DMS114 treated with DMSO at 0.1 percent for 48 hours (cell line): ENCODE data around the gene SMYD1.
"Not testable (repeated sequence)": the region's sequence is repeated elsewhere in the genome, so short reads cannot be mapped to it uniquely, and the experiment has no call there.

Source experiments
- DNase-seq: peaks from one replicate; lab custom pipeline; 2025; ENCODE audit not compliant: unreplicated experiment; lab: John Stamatoyannopoulos, UW

Gene SMYD1

DNA sequence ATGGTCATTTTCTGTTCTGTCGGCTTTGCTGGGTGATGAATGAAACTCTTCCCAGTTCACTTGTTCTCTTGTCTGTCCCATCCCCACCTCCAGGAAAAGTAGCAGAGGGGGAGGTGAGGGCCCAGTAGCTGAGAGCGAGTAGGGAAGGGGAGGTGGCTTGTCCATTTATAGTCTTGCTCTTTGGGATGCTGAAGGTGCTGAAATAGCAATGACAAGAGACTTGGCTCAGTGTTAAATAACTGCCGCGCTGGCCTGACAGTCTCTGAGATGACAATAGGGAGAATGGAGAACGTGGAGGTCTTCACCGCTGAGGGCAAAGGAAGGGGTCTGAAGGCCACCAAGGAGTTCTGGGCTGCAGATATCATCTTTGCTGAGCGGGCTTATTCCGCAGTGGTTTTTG is at the start of gene SMYD1:
TSS of gene SMYD1 (plus strand) at position 228 of the 400 bp plus-strand sequence. CDS start at position 268, 40 bp downstream.
- no peak for DNase-seq

DNA sequence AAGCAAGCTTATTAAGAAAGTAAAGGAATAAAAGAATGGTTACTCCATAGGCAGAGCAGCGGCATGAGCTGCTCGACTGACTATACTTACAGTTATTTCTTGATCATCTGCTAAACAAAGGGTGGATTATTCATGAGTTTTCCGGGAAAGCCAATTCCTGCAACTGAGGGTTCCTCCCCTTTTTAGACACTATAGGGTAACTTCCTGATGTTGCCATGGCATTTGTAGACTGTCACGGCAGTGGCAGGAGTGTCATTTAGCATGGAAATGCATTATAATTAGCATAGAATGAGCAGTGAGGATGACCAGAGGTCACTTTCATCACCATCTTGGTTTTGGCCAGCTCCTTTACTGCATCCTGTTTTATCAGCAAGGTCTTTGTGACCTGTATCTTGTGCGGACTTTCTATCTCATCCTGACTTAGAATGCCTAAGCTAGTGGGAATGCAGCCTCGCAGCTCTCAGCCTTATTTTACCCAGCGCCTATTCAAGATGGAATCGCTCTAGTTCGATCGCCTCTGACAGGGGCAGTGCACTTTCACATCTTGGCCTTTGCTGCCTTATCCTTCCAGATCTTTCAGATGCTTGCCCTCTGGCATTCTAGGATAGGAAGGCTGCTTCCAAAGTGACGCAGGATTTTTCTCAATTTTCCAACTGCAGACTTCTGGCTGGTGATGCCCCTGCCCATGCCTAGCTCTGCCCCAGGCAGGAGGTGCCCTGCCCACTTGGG is 49.4 kb upstream of the SMYD1 start:
- DNase-seq = not testable (repeated sequence)

DNA sequence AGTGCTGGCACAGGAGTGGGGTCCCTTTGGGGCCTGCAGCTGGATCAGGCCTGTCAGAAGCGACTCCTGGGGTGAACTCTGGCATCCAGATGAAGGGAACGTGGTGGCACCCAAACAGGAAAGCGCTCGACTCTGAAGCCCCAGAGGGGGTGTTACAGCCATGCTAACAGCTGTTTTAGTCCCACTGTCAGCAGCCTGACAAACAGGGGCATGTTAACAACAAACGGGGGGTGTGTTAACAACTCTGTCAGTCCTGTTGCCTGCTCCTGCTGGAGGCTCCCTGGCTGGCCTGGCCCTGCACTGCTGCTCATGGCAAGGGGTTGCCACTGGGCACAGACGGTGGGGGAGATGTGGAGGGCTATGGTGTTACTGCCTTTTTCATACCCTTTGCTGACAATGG is 48.7 kb upstream of the SMYD1 start:
- no peak for DNase-seq

DNA sequence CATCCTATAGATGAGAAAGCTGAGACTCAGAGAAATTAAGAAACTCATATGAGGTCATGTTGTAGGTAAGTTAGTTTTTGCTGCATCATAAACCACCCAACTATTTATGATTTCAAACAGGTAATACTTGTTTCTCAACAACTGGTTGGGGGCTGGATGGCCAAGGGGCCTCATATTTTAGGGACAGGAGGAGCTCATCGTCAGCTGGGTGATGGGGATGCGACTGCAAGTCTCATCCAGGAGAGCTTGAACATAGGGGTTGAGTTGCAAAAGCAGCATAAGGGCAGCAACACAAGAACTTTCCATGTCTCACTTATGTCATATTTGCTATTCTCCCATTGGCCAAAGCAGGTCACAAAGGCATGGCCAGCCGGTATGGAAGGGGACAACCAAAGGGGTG is 47.6 kb upstream of the SMYD1 start:
- DNase-seq = no peak

DNA sequence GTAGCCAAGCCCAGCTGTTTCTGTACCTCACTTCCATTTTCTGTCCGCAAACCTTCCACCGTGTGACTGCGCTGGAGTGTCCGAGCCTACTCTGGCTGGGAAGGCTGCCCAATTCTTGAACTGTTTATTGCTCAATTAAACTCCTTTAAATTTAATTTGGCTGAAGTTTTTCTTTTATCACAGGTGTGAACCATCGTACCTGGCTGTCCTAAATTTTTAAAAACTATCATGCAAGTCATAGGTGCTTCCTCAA is 45.0 kb upstream of the SMYD1 start:
- no peak for DNase-seq

DNA sequence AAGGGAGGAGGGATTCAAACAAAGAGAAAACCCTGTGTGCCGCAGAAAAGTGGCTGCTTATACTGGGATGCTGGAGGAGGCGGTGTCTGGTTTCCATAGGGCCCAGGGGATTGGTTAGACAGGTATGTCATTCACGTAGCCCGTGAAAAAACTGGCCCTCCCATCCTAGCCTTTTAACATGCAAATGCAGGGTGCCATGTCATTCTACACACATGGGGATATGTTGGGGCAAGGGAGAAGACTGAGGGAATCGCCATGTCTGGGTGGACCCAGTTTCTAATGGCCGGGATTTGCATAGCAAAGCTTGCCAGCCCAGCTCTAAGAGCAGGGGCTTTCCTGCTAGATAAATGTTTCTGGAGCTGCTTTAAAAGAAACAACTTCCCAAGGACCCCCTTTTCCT is 43.1 kb upstream of the SMYD1 start:
- DNase-seq = no peak

DNA sequence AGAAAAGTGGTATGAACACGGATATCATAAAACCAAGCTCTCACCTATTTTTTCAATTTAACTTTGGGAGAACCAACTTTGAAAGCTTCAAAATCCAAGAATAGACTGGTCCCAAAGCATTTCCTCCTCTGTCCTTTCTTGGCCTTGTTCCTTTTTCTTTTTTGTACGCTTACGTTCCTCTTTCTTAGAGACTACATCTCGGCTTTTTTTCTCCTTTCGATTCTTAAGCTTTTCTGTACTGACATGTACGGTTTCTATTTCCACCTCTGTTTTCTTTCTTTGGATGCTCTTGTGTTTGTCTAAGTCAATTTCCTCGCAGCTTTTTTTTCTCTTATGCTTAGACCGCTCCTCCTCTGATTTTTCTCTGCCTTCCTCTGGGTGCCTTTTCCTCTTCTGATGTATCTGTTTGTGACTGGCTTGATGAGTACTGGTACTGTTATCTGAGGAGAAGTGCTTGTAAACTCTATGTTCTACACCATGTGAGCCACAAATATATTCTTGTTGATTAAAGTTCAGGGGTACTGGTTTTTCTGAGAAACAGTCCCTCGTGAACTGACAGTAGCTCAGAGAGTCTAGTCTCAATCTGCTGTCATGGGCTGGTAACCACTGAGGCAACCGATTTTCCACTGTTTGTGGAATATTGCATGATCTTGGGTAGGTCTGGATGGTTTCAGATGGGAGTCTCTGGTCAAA is 39.8 kb upstream of the SMYD1 start:
- no peak for DNase-seq

DNA sequence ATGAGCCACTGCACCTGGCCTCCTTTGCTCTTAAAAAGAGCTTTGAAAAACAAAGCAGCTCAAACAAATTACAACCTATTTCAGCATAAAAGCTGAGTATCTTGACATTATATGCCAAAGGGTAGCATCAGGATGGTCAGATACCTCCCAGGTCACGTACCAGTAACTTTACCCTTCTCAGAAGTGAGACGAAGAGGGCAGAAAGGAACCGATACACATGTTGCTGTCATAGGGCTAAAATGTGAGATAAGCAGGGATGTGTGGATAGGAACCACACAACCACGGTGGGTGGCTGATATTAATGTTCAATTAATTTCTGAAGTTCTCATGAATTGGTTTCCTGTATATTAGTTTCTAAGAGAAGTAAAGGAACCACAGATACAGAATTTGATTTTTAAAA is 38.7 kb upstream of the SMYD1 start:
- DNase-seq = no peak

DNA sequence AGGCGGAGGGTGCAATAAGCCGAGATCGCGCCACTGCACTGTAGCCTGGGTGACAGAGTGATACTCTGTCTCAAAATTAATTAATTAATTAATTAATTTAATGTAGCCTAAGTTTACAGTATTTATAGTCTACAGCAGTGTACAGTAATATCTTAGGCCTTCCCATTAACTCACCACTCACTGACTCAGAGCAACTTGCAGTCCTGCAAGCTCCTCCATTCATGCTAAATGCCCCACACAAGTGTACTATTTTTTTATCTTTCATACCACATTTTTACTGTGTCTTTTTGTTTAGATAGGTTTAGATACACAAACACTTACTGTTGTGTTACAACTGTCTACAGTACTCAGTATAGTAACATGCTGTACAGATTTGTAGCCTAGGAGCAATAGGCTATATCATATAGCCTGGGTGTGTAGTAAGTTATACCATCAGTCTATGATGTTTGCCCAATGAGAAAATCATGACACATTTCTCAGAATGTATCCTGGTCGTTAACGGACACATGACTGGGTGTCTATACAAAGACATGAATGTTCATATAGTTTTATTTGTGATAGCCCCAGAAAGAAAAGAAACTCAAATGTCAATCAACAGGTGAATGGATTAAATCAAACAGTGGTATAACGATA is 35.4 kb upstream of the SMYD1 start:
- no peak for DNase-seq

DNA sequence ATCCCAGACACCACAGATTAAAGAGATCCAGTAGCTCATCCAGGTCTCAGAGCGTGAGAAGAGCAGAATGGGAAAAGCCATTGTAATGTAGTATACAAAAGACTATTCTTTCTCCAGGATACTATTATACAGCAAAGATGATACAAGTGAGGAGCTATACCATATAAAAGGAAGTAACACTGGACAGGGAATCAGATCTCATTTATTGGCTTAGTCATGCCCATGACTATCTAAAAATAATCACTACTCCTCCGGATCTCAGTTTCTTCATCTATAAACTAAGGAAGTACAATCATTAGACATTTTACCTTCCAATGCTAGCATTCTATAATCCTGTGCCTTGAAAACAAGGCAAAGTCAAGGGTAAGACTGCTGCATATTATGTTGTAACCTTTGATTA is 31.4 kb upstream of the SMYD1 start:
- no peak for DNase-seq

DNA sequence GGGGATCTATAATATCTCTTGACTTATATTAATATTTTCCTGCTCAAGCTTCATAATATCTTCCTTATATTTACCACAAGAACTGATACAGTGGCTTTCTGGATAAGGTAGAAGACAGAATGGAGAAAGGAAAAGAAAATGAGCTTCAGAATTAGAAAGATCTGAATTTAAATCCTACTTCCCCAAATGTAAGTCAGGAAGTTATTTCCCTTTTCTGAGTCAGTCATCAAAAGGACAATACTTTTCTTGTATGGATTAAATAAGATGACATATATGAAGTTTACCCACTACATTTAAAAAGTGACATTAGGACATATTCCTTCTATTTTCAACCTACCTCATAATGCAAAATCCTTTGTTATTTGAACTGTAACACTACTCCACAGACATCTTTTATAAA is 31.0 kb upstream of the SMYD1 start:
- no peak for DNase-seq

DNA sequence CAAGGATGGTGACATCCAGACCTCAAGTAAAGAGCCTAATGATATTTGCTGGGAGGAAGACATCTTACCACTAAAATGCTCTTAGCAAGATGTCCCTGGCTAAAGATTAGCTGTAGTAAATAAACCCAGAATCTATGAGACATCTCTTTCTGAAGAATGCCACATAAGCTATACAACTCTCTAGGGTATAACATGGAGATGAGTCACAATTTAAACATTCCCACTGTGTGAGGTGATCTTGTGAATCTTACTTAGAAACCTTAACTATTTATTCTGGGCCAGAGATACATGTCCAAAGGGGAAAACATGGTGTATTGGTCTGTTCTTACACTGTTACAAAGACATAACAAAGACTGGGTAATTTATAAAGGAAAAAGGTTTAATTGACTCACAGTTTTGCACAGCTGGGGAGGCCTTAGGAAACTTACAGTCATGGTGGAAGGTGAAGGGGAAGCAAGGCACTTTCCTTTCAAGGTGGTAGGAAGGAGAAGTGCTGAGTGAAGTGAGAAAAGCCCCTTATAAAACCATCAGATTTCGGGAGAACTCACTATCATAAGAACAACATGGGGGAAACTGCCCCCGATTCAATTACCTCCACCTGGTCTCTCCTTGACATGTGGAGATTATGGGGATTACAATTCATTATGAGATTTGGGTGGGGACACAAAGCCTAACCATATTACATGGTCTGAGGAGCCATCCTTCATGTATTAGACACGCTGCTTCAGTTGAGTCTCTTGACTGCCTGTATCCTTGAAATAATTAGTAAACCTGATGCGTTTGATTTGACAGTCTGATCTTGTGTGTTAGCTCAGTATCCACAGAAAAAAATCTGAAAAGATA is 29.1 kb upstream of the SMYD1 start:
- no peak for DNase-seq

DNA sequence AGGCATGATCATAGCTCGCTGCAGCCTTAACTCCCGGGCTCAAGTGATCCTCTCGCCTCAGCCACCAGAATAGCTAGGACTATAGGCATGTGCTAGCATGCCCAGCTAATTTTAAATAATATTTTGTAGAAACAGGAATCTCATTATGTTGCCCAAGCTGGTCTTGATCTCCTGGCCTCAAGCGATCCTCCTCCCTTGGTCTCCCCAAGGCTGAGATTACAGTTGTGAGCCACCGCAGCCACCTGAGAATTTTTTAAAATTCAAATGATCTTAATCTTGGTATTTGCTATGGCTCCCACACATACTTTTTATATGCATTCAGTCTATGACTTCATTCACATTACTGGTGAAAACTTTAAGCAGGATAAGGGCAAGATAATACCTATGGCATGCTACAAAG is 25.1 kb upstream of the SMYD1 start:
- DNase-seq = no peak

DNA sequence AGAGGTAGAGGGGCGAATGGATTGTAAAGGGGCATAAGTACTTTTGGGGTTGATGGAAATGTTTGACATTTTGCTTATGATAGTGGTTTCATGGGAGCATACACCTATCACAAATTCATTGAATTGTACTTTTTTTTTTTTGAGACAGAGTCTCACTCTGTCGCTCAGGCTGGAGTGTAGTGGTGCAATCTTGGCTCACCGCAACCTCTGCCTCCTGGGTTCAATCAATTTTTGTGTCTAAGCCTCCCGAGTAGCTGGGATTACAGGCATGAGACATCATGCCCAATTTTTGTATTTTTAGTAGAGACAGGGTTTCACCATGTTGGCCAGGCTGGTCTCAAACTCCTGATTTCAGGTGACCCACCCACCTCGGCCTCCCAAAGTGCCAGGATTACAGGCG is 22.1 kb upstream of the SMYD1 start:
- DNase-seq = not testable (repeated sequence)

DNA sequence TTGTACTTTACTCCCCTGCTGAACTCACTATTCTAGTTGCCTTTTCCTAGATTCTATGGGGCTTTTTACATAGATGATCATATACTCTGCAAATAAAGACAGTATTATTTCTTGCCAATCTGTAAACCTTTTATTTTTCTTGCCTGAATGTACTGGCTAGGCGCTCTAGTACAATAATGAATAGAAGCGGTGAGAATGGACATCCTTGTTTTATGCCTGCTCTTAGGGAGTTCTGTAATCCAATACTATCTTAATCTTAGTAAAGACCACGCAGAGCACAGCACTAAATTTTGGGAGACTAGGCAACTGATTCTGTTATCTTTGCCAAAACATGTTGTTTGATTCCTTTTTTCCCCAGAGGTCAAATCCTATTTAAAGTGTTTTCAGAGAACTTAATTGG is 19.1 kb upstream of the SMYD1 start:
- no peak for DNase-seq

DNA sequence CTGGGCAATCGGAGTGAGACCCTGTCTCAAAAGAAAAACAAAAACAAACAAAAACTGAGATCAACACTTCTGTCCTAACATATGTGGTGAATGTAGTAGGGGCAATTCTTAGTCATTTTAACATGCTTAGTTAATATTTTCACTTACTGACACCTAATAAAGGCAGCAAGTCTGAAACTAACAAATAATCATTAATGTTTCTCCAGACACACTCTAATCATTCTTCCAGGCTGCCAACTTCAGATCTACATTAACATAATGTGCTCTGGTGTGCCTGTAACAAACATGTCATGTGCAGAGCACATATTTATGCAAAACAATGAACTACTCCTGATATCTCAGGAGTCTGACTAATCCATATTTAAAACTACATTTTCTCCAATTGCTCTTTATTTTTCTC is 18.0 kb upstream of the SMYD1 start:
- no peak for DNase-seq

DNA sequence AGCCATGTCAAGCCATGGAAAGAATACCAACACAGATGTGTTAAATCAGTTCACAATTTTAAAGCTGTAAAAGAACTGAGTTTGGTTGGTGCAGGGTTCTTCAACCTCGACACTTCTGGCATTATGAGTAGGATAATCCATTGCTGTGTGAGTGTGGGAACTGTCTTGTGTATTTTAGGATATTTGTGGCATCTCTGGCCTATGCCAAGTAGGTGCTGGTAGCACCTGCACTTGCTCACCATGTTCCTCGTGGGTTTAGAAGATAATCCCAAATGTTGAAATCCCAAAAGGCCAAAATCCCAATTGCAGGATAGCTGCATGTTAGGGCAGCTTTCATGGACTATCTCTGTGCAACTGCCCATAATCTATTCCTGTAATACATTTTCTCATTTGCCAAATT is 15.8 kb upstream of the SMYD1 start:
- DNase-seq = no peak

DNA sequence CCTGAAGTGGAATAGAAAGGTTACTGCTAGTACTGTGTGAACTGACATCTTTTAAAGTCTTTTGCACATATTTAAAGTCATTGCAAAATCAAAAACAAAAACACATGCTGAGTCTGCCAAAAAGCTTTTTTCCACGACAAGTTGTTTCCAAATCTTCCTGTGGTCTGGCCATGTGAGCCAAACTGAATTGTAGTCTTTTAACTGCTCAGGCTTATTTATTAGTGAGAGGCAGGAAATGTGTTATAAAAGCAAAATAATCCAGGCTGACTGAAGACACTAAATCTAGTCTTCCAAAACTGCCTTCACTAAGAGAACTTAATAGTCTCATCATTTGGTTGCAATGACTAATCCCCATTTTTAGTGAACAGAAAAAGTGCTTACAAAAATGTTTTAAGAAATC is 14.3 kb upstream of the SMYD1 start:
- DNase-seq = no peak

DNA sequence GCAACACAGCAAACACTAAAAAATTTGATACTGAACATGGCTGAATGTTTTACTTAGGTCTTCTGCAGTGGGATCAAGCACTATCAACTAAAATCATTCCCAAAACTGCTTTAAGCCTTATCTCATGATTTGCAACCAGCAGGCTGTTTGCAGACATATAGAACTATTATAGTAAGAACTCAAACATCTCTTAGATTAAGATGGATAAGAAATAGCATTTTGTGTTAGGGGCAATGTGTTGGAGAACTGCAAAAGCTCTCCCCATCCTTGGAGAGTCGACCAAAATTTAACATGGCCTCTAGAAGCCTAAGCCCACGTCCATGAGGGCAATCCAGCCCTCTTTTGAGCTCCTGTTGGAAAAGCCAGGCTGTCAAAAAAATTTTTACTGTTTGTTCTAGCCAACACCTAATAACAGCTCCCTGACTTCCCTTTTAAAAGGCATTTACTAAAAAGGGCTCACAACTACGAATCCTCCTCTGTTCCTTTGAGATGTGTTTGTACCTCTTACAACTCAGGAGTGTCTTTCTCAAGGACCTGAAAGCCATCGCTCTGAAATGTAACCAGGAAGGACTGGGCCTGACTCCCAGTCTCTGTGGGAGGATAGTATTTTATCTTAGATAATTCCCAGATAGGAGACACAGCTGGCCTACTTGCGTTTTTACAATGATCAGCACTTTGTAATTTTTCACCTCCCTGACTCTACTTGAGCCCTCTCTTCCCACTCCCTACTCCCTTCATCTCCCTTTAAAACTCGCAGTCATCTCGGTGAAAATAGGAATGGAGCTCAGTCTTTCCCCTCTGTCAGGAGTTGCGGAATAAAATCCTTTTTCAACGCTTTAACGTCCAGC is 13.5 kb upstream of the SMYD1 start:
- no peak for DNase-seq

DNA sequence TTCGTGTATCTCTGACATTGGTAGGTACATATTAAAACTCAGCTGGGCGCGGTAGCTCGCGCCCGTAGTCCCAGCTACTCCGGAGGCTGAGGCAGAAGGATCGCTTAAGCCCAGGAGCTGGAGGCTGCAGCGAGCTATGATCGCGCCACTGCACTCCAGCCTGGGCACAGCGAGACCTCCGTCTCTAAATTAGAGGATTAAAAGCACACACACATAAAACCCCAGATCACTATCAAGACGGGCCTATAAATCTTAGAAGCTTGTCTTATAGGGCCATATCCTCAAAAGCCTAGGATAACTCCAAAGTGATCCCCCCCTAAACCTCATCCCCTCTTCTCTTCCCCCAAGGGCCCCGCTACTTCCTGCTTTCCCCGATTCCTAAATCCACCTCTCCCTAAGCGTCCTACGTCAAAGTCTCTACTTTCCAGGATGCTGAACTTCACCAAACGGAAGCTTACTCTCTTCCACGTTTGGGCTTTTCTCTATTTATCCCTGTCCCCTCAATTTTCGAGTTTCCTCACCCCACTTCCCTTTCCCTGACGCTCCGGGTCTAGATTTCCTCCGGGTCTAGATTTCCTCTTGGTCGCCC is 12.7 kb upstream of the SMYD1 start:
- DNase-seq = no peak
